ENCODE data around the gene BTF3. TPM values are rescaled to one million over a fixed set of nuclear protein-coding genes. Genes with fewer than 3 reads are reported as not detected.

The BTF3 gene
- total RNA-seq, 3 donors from 2014 or later (not counting 1 experiment from before 2014, with no cell fraction given), result 364 to 423 (median 391) TPM

- DNase-seq (no peak), ATAC-seq (no peak)
- intact Hi-C loops (cut with micrococcal nuclease), result no loop called here
- Mint-ChIP-seq H3K27me3 (ENCODE audit: low read depth in 2 of 2) (peaks cover 30 to 45% of the 10 kb centered on the region in 2 donors), H3K36me3 (no peaks in the 10 kb centered on the region), H3K4me1 (peaks cover 0 to 5% of the 10 kb centered on the region in 2 donors), H3K9me3 (no peaks in the 10 kb centered on the region), H3K27ac (no peak overlapping the region), H3K4me3 (no peak overlapping the region)
- H3K36me3 ChIP-seq (ENCODE audit: control insufficient read depth, insufficient read depth, low read length), result no peaks in the 10 kb centered on the region
- H3K27me3 ChIP-seq (ENCODE audit: control insufficient read depth, insufficient read depth, low read length), result peaks cover 10% of the 10 kb centered on the region
- WGBS (ENCODE audit: insufficient coverage), result 90% methylated on average over 3 of the region's 3 CpGs
- H3K27ac ChIP-seq (ENCODE audit: low read length), result no peak overlapping the region
- no peak for TF ChIP-seq CTCF (IDR thresholded peaks at IDR 0.05)
- H3K4me3 ChIP-seq (ENCODE audit: low read length), result no peak overlapping the region
- peaks cover 7% of the 10 kb centered on the region for H3K4me1 ChIP-seq (ENCODE audit: control insufficient read depth, insufficient read depth, low read length)
- no peaks in the 10 kb centered on the region for H3K9me3 ChIP-seq (ENCODE audit: control insufficient read depth, insufficient read depth, low read length)
Observed at GRCh38 chr5:73493421-73493820, 4.8 kb upstream of the BTF3 start.

GRCh38 chr5:73494721-73495120, 3.5 kb upstream of the BTF3 start:
- intact Hi-C loops (cut with micrococcal nuclease), result no loop called here
- ATAC-seq (no peak), DNase-seq (no peak)
- Mint-ChIP-seq H3K27me3 (ENCODE audit: low read depth in 2 of 2) (peaks cover 30 to 45% of the 10 kb centered on the region in 2 donors), H3K9me3 (no peaks in the 10 kb centered on the region), H3K4me3 (no peak overlapping the region), H3K36me3 (no peaks in the 10 kb centered on the region), H3K27ac (no peak overlapping the region), H3K4me1 (peaks cover 9 to 14% of the 10 kb centered on the region in 2 donors)
- H3K9me3 ChIP-seq (ENCODE audit: control insufficient read depth, insufficient read depth, low read length), result no peaks in the 10 kb centered on the region
- no peak overlapping the region for H3K27ac ChIP-seq (ENCODE audit: low read length)
- no peak overlapping the region for H3K4me3 ChIP-seq (ENCODE audit: low read length)
- TF ChIP-seq CTCF (IDR thresholded peaks at IDR 0.05), result no peak
- H3K36me3 ChIP-seq (ENCODE audit: control insufficient read depth, insufficient read depth, low read length), result no peaks in the 10 kb centered on the region
- peaks cover 10% of the 10 kb centered on the region for H3K27me3 ChIP-seq (ENCODE audit: control insufficient read depth, insufficient read depth, low read length)
- H3K4me1 ChIP-seq (ENCODE audit: control insufficient read depth, insufficient read depth, low read length), result peaks cover 13% of the 10 kb centered on the region

GRCh38 chr5:73495772-73496335, 2.4 kb upstream of the BTF3 start:
- 93% methylated on average over 4 of the region's 4 CpGs for WGBS (ENCODE audit: insufficient coverage)
- intact Hi-C loops (cut with micrococcal nuclease), result no loop called here
- TF ChIP-seq CTCF (IDR thresholded peaks at IDR 0.05), result no peak

GRCh38 chr5:73496984-73497457, 1.2 kb upstream of the BTF3 start:
- DNase-seq (peak in 1 of 2 donors; percentile 14), ATAC-seq (no peak)
- peak overlapping the region; percentile 95 for H3K4me3 Mint-ChIP-seq
- Histone ChIP-seq H3K4me3 (ENCODE audit: low read length) (no peak overlapping the region), H3K36me3 (ENCODE audit: control insufficient read depth, insufficient read depth, low read length) (peaks cover 10% of the 10 kb centered on the region), H3K9me3 (ENCODE audit: control insufficient read depth, insufficient read depth, low read length) (no peaks in the 10 kb centered on the region), H3K4me1 (ENCODE audit: control insufficient read depth, insufficient read depth, low read length) (peaks cover 13% of the 10 kb centered on the region), H3K27me3 (ENCODE audit: control insufficient read depth, insufficient read depth, low read length) (peaks cover 10% of the 10 kb centered on the region), H3K27ac (ENCODE audit: low read length) (no peak overlapping the region)
- peaks cover 27 to 31% of the 10 kb centered on the region in 2 donors for H3K4me1 Mint-ChIP-seq
- TF ChIP-seq CTCF (IDR thresholded peaks at IDR 0.05), result peak; percentile 16
- peaks cover 21 to 36% of the 10 kb centered on the region in 2 donors for H3K27me3 Mint-ChIP-seq (ENCODE audit: low read depth in 2 of 2)
- WGBS (ENCODE audit: insufficient coverage), result no CpG with 5 or more reads among the region's 1 CpG
- no peaks in the 10 kb centered on the region for H3K36me3 Mint-ChIP-seq
- H3K9me3 Mint-ChIP-seq, result no peaks in the 10 kb centered on the region
- intact Hi-C loops (cut with micrococcal nuclease), result no loop called here
- H3K27ac Mint-ChIP-seq, result peak overlapping the region in 1 of 2 donors; percentile 94

More at GRCh38 chr5:73495772-73496335, 2.4 kb upstream of the BTF3 start:
- no peak overlapping the region for H3K4me3 ChIP-seq (ENCODE audit: low read length)
- Mint-ChIP-seq H3K27me3 (ENCODE audit: low read depth in 2 of 2) (peaks cover 30 to 45% of the 10 kb centered on the region in 2 donors), H3K4me1 (peaks cover 19 to 23% of the 10 kb centered on the region in 2 donors), H3K36me3 (no peaks in the 10 kb centered on the region), H3K4me3 (no peak overlapping the region), H3K27ac (no peak overlapping the region), H3K9me3 (no peaks in the 10 kb centered on the region)
- peaks cover 2% of the 10 kb centered on the region for H3K36me3 ChIP-seq (ENCODE audit: control insufficient read depth, insufficient read depth, low read length)
- no peak overlapping the region for H3K27ac ChIP-seq (ENCODE audit: low read length)
- DNase-seq (no peak), ATAC-seq (no peak)
- H3K4me1 ChIP-seq (ENCODE audit: control insufficient read depth, insufficient read depth, low read length), result peaks cover 13% of the 10 kb centered on the region
- H3K9me3 ChIP-seq (ENCODE audit: control insufficient read depth, insufficient read depth, low read length), result no peaks in the 10 kb centered on the region
- H3K27me3 ChIP-seq (ENCODE audit: control insufficient read depth, insufficient read depth, low read length), result peaks cover 10% of the 10 kb centered on the region

Data from natural killer cell (primary cell).